Pulmonary artery endothelial cell (primary cell): ENCODE data around the gene PTGER2. TPM values are rescaled to one million over a fixed set of nuclear protein-coding genes. Genes with fewer than 3 reads are reported as not detected.

Experiments used
- DNase-seq: peaks from one replicate; pipeline ENCODE4 v3.0.0-alpha.2; 2011; ENCODE audit warnings: low read depth, low spot score
- total RNA-seq: library from RNA; depleted of rRNA; stranded (reverse); fragments of >200 nt; gene quantifications from 2 replicates; pipeline ENCODE4 v1.2.3, GENCODE V29; 2014

The PTGER2 gene
- total RNA-seq, 1 donor from 2014 or later = not detected

GRCh38 chr14:52369305-52369801, 55.2 kb downstream of the PTGER2 start:
- DNase-seq = no peak

GRCh38 chr14:52370406-52370935, 56.4 kb downstream of the PTGER2 start:
- DNase-seq = no peak

GRCh38 chr14:52377940-52378339, 63.8 kb downstream of the PTGER2 start:
- DNase-seq = no peak

Other genes starting within 250 kb of the PTGER2 start
- 27.9 and 65.0 TPM in 2 replicates for gene NID2, start 245.3 kb upstream of the PTGER2 start, total RNA-seq
- not detected in 2 replicates for gene PTGDR, start 46.6 kb upstream of the PTGER2 start, total RNA-seq
- gene TXNDC16, start 238.2 kb downstream of the PTGER2 start, total RNA-seq = 3.2 and 3.4 TPM in 2 replicates
- gene GPR137C, start 238.5 kb downstream of the PTGER2 start, total RNA-seq = 0.79 and 1.6 TPM in 2 replicates